HG03469 (cell line): ENCODE measurements around the gene SLC39A1.
A peak's percentile ranks its signal among the peaks of the same experiment; 100 is the strongest.

Experiments used
- ATAC-seq: cut with Tn5 transposase; IDR thresholded peaks from one replicate; pipeline ENCODE4 v1.9.1; 2021; ENCODE audit warnings: mild to moderate bottlenecking, moderate library complexity, moderate number of reproducible peaks; ENCODE audit not compliant: unreplicated experiment

SLC39A1 gene

GRCh38 chr1:153977250-153978240 lies 14.2 kb upstream of the SLC39A1 start, which contains the start of gene JTB:
Gene JTB, minus strand, starts transcription at chr1:153977674. Its CDS starts 422 bp downstream, at chr1:153977252.
- ATAC-seq = peak; percentile 49

- no peak for ATAC-seq
Observed at GRCh38 chr1:153976819-153977249, 13.5 kb upstream of the SLC39A1 start.

- ATAC-seq = no peak
Observed at GRCh38 chr1:153973525-153973924, 10.2 kb upstream of the SLC39A1 start.

GRCh38 chr1:153973071-153973470 lies 9.7 kb upstream of the SLC39A1 start:
- no peak for ATAC-seq

GRCh38 chr1:153970346-153970745 lies 7.0 kb upstream of the SLC39A1 start:
- no peak for ATAC-seq

- no peak for ATAC-seq
Observed at GRCh38 chr1:153968972-153969371, 5.6 kb upstream of the SLC39A1 start.

- no peak for ATAC-seq
Observed at GRCh38 chr1:153968408-153968807, 5.1 kb upstream of the SLC39A1 start.

- ATAC-seq = no peak
Observed at GRCh38 chr1:153968000-153968363, 4.6 kb upstream of the SLC39A1 start.

GRCh38 chr1:153967107-153967999 lies 4.0 kb upstream of the SLC39A1 start, which contains the start of gene CREB3L4:
Gene CREB3L4, plus strand, starts transcription at chr1:153967902. Its CDS starts 624 bp downstream, at chr1:153968526.
- ATAC-seq = peak; percentile 59

- ATAC-seq = peak; percentile 2
Observed at GRCh38 chr1:153963850-153964331, 554 bp upstream of the SLC39A1 start.

- ATAC-seq = no peak
Observed at GRCh38 chr1:153962088-153963029, 978 bp downstream of the SLC39A1 start.

- ATAC-seq = no peak
Observed at GRCh38 chr1:153961421-153961820, 1.9 kb downstream of the SLC39A1 start.

- no peak for ATAC-seq
Observed at GRCh38 chr1:153960206-153960605, 3.1 kb downstream of the SLC39A1 start.

- ATAC-seq = no peak
Observed at GRCh38 chr1:153959454-153959853, 3.9 kb downstream of the SLC39A1 start.

- ATAC-seq = no peak
Observed at GRCh38 chr1:153958961-153959260, 4.4 kb downstream of the SLC39A1 start.

- ATAC-seq = peak; percentile 68
Observed at GRCh38 chr1:153958111-153958960, 5.0 kb downstream of the SLC39A1 start, which contains the start of gene CRTC2. Gene CRTC2, minus strand, starts transcription at chr1:153958612. Its CDS starts 115 bp downstream, at chr1:153958497.

GRCh38 chr1:153957744-153958110 lies 5.6 kb downstream of the SLC39A1 start:
- no peak for ATAC-seq

- no peak for ATAC-seq
Observed at GRCh38 chr1:153956997-153957715, 6.2 kb downstream of the SLC39A1 start.
